K562 (cell line): ENCODE data around the gene CCL4. TPM values are rescaled to one million over a fixed set of nuclear protein-coding genes. Genes with fewer than 3 reads are reported as not detected.

ENCODE experiments used
- ATAC-seq: fragments of 200-7000 bp; cut with Tn5 transposase; 3 replicates; pipeline ENCODE4 v1.9.1; 2020; ENCODE audit warnings: moderate library complexity
- BruUV-seq: library from RNA; stranded (reverse); fragments of 400-500 nt; replicated peaks from 2 replicates; lab custom pipeline; 2021; lab: Mats Ljungman, UMichigan
- CTCF ChIA-PET: fragments of 300-600 bp; formaldehyde crosslinking; extraction: SDS; loops from one replicate; lab custom pipeline; 2021; ENCODE audit warnings: low intra/inter-chr PET ratio; lab: Yijun Ruan, JAX
- POLR2A ChIA-PET: fragments of 300-600, 350-650 bp; sonication (Branson Sonifier 250); formaldehyde crosslinking; extraction: SDS; loops from one replicate; lab custom pipeline; 2021; ENCODE audit warnings: antibody characterized with exemption, inconsistent platforms; lab: Yijun Ruan, JAX
- DNase-seq, 4 experiments: peaks; one replicate each; pipeline versions ENCODE4 v3.0.0 to v3.0.0-alpha.2; 2011 to 2018; ENCODE audit warnings: low spot score in 3 of 4, mixed read lengths in 3 of 4; ENCODE audit errors: extremely low read depth in 1 of 4
- FAIRE-seq: peaks from 2 replicates; lab custom pipeline; 2011; peaks lifted over from hg19 to GRCh38; lab: Jason Lieb, UNC
- H2AFZ ChIP-seq: 2 replicates; pipeline ENCODE4 v1.6.0; 2011; ENCODE audit warnings: low read depth, low read length, control low read depth, inconsistent platforms
- H3K27ac ChIP-seq: fragments of 200-600 bp; 3 replicates; pipeline ENCODE4 v1.8.0; 2011; ENCODE audit warnings: low read depth, mild to moderate bottlenecking, control low read depth, inconsistent platforms, low read length, moderate library complexity, mixed read lengths; ENCODE audit errors: extremely low read depth
- H3K27me3 ChIP-seq, 2 experiments: fragments of 300-600 bp in 1 of 2; 2 replicates in 1 of 2; 3 replicates in 1 of 2; pipeline versions ENCODE4 v1.6.0 to v1.8.0; 2011; ENCODE audit warnings: inconsistent platforms in 2 of 2, low read length in 2 of 2, mild to moderate bottlenecking in 1 of 2, mixed read lengths in 1 of 2, moderate library complexity in 1 of 2; ENCODE audit not compliant: control insufficient read depth in 2 of 2, insufficient read depth in 2 of 2
- H3K36me3 ChIP-seq: fragments of 300-600 bp; 3 replicates; pipeline ENCODE4 v1.8.0; 2011; ENCODE audit warnings: mild to moderate bottlenecking, low read length, inconsistent platforms; ENCODE audit not compliant: control insufficient read depth, insufficient read depth
- H3K4me1 ChIP-seq, 2 experiments: fragments of 200-600 bp in 1 of 2; replicated peaks in 1 of 2; 2 replicates in 1 of 2; 3 replicates in 1 of 2; pipeline versions ENCODE4 v1.5.1 to v1.8.0; 2011; ENCODE audit warnings: inconsistent platforms in 2 of 2, low read length in 2 of 2, mild to moderate bottlenecking in 1 of 2, mixed read lengths in 1 of 2, moderate library complexity in 1 of 2; ENCODE audit not compliant: control insufficient read depth in 2 of 2, insufficient read depth in 2 of 2
- H3K4me2 ChIP-seq: 2 replicates; pipeline ENCODE4 v1.6.1; 2011; ENCODE audit warnings: low read length, control low read depth, inconsistent platforms, mixed read lengths; ENCODE audit not compliant: insufficient read depth
- H3K4me3 ChIP-seq: fragments of 200-600 bp; sonication (generic), shearing (Covaris generic); 2 replicates; pipeline ENCODE4 v1.5.1; 2016; ENCODE audit warnings: control low read depth, inconsistent platforms
- H3K79me2 ChIP-seq: fragments of 200-600 bp; 3 replicates; pipeline ENCODE4 v1.8.0; 2011; ENCODE audit warnings: low read length, inconsistent platforms; ENCODE audit not compliant: control insufficient read depth, insufficient read depth
- H3K9ac ChIP-seq, 2 experiments: 2 replicates each; pipeline versions ENCODE4 v1.6.0 to v1.6.1; 2011; ENCODE audit warnings: low read depth in 2 of 2, low read length in 2 of 2, control low read depth in 1 of 2, inconsistent platforms in 1 of 2, mild to moderate bottlenecking in 1 of 2, mixed read lengths in 1 of 2; ENCODE audit not compliant: insufficient read depth in 1 of 2
- H3K9me1 ChIP-seq: one replicate; pipeline ENCODE4 v1.6.0; 2011; ENCODE audit warnings: inconsistent platforms, mild to moderate bottlenecking, low read length, moderate library complexity; ENCODE audit not compliant: control insufficient read depth, insufficient read depth
- H3K9me3 ChIP-seq: replicated peaks from 2 replicates; pipeline ENCODE4 v1.5.1; 2011; ENCODE audit warnings: low read depth, low read length, inconsistent platforms; ENCODE audit not compliant: control insufficient read depth, insufficient read depth
- H4K20me1 ChIP-seq: replicated peaks from 2 replicates; pipeline ENCODE4 v1.6.1; 2011; ENCODE audit warnings: low read length, inconsistent platforms, mixed read lengths; ENCODE audit not compliant: control insufficient read depth, insufficient read depth
- ATF1 ChIP-seq, 2 experiments: fragments of 450-650 bp in 1 of 2; IDR thresholded peaks; 2 replicates each; pipeline ENCODE4 v1.6.1; 2016; ENCODE audit warnings: missing compliant biosample characterization in 1 of 2, missing genetic modification characterization in 1 of 2
- HMG20A ChIP-seq: fragments of 450-650 bp; formaldehyde crosslinking; conservative IDR thresholded peaks from 2 replicates; pipeline ENCODE4 v1.4.0; 2020; ENCODE audit warnings: mild to moderate bottlenecking, mixed read lengths
- KLF1 ChIP-seq: fragments of 450-650 bp; IDR thresholded peaks from 2 replicates; pipeline ENCODE4 v1.6.1; 2016; ENCODE audit warnings: missing genetic modification characterization, missing compliant biosample characterization
- SREBF2 ChIP-seq: sonication (generic); formaldehyde crosslinking; IDR thresholded peaks from 2 replicates; pipeline ENCODE4 v1.4.0; 2020; ENCODE audit warnings: mild to moderate bottlenecking, missing genetic modification reagents
- ZNF780A ChIP-seq: fragments of 250-450 bp; sonication (Bioruptor Pico); IDR thresholded peaks from 2 replicates; pipeline ENCODE4 v1.5.0; 2021; ENCODE audit warnings: mild to moderate bottlenecking
- WGBS: fragments of 100-300 bp; shearing (Covaris generic); methylation state at CpG from one replicate; pipeline ENCODE4 v1.1.6; 2016; ENCODE audit warnings: low coverage, mixed read lengths; ENCODE audit not compliant: insufficient coverage; ENCODE audit errors: missing lambda C conversion rate; 5-methylcytosine and 5-hydroxymethylcytosine counted together
- in situ Hi-C: fragments of 300-500 bp; cut with MboI; formaldehyde crosslinking; loops from 4 replicates; pipeline ENCODE4 v1.15.0; 2018; ENCODE audit warnings: inconsistent platforms, mixed read lengths
- intact Hi-C: fragments of 100-400 bp; cut with micrococcal nuclease; formaldehyde crosslinking; loops from 2 replicates; pipeline ENCODE4 v1.14.2; 2022
- polyA plus RNA-seq, 8 experiments: library from polyadenylated mRNA; depleted of rRNA in 4 of 8; stranded (reverse) in 5 of 8; unstranded in 3 of 8; fragments of >200 nt; fragmentation: Nextera tagmentation in 2 of 8; fragmentation: Illumina TruSeq in 1 of 8; extraction: Ambion mirVana in 2 of 8; extraction: Trizol in 1 of 8; gene quantifications; 2 replicates each; pipeline versions ENCODE4 v1.2.1 to v1.2.3, GENCODE V29; 2011 to 2014; ENCODE audit warnings: inconsistent platforms in 1 of 8, missing spikeins in 1 of 8
- total RNA-seq, 7 experiments: library from RNA; depleted of rRNA in 6 of 7; stranded (reverse); fragments of >200 nt in 6 of 7; fragmentation: Illumina TruSeq in 2 of 7; extraction: Trizol in 2 of 7; gene quantifications; 2 replicates each; pipeline versions ENCODE4 v1.2.1 to v1.2.3, GENCODE V29; 2011 to 2021; ENCODE audit warnings: low replicate concordance in 1 of 7

Gene CCL4
- total and polyA plus RNA-seq, 9 of the 15 experiments (the other 6 are each of a cell fraction or from before 2014, with no cell fraction given): 0.91 TPM; not detected in 8

- Histone ChIP-seq H3K36me3 (no peaks in the 10 kb centered on the region), H3K9ac (no peak overlapping the region), H3K79me2 (no peaks in the 10 kb centered on the region), H3K27me3 (peaks cover 13 to 19% of the 10 kb centered on the region in 2 experiments; a peak in 4 of 5 replicates), H2AFZ (no peak overlapping the region), H3K9me1 (no peaks in the 10 kb centered on the region), H4K20me1 (no peaks in the 10 kb centered on the region), H3K27ac (no peak overlapping the region), H3K4me3 (no peak overlapping the region), H3K4me1 (no peaks in the 10 kb centered on the region), H3K9me3 (no peaks in the 10 kb centered on the region), H3K4me2 (no peak overlapping the region)
- ATAC-seq (no peak), FAIRE-seq (no peak), DNase-seq (no peak)
- TF ChIP-seq HMG20A (CRISPR knock-in tag) (no peak), SREBF2 (CRISPR knock-in tag) (no peak), ZNF780A (CRISPR knock-in tag) (no peak), ATF1 (CRISPR knock-in tag; IDR thresholded peaks at IDR 0.05) (no peak), ATF1 (tag; IDR thresholded peaks at IDR 0.05) (no peak), KLF1 (tag) (no peak)
- no TSS peak for BruUV-seq
- intact Hi-C loops: no loop called here
- ChIA-PET CTCF (no interaction called here), POLR2A (interaction anchor here (0.7 kb wide), 1 partner anchor 248 kb away, joined by 3 read pairs; no protein-coding TSS in a partner anchor)
- in situ Hi-C loops: no loop called here
- WGBS: 2% methylated on average over 4 of the region's 4 CpGs
Measured at GRCh38 chr17:36089339-36089865, 14.2 kb upstream of the CCL4 start.
